Astrocyte (in vitro differentiated cells and primary cell): ENCODE results near the gene AGBL4. TPM values are rescaled to one million over a fixed set of nuclear protein-coding genes. Genes with fewer than 3 reads are reported as not detected.

ENCODE experiments used
- DNase-seq: peaks from one replicate; pipeline ENCODE4 v3.0.0-alpha.2; 2010; ENCODE audit warnings: low read depth
- FAIRE-seq: peaks from 2 replicates; lab custom pipeline; 2011; peaks lifted over from hg19 to GRCh38; lab: Jason Lieb, UNC
- H2AFZ ChIP-seq: 2 replicates; pipeline ENCODE4 v1.6.0; 2012; ENCODE audit warnings: low read depth, low read length, inconsistent platforms
- H3K27ac ChIP-seq: 2 replicates; pipeline ENCODE4 v1.5.1; 2011; ENCODE audit warnings: low read depth, low read length, inconsistent platforms
- H3K27me3 ChIP-seq: 2 replicates; pipeline ENCODE4 v1.6.0; 2011; ENCODE audit warnings: low read length, inconsistent platforms; ENCODE audit not compliant: insufficient read depth
- H3K36me3 ChIP-seq: 2 replicates; pipeline ENCODE4 v1.5.1; 2011; ENCODE audit warnings: low read length, inconsistent platforms; ENCODE audit not compliant: insufficient read depth
- H3K4me1 ChIP-seq: 2 replicates; pipeline ENCODE4 v1.5.1; 2011; ENCODE audit warnings: low read length, inconsistent platforms; ENCODE audit not compliant: insufficient read depth
- H3K4me2 ChIP-seq: 2 replicates; pipeline ENCODE4 v1.6.0; 2012; ENCODE audit warnings: low read length, inconsistent platforms
- H3K4me3 ChIP-seq: 2 replicates; pipeline ENCODE4 v1.5.1; 2011; ENCODE audit warnings: low read depth, mild to moderate bottlenecking, low read length, inconsistent platforms; ENCODE audit not compliant: insufficient read depth
- H3K79me2 ChIP-seq: 2 replicates; pipeline ENCODE4 v1.6.0; 2012; ENCODE audit warnings: mild to moderate bottlenecking, low read length, inconsistent platforms; ENCODE audit not compliant: insufficient read depth
- H3K9ac ChIP-seq: 2 replicates; pipeline ENCODE4 v1.6.0; 2012; ENCODE audit warnings: mild to moderate bottlenecking, low read length, inconsistent platforms
- H3K9me3 ChIP-seq: 2 replicates; pipeline ENCODE4 v1.5.1; 2012; ENCODE audit warnings: low read depth, mild to moderate bottlenecking, low read length, inconsistent platforms; ENCODE audit not compliant: insufficient read depth
- H4K20me1 ChIP-seq: 2 replicates; pipeline ENCODE4 v1.6.0; 2012; ENCODE audit warnings: low read length, inconsistent platforms; ENCODE audit not compliant: insufficient read depth
- H3K27ac Mint-ChIP-seq: one replicate; pipeline ENCODE4 v1.8.0; 2021; ENCODE audit warnings: mild to moderate bottlenecking, mixed read lengths; ENCODE audit not compliant: unreplicated experiment
- H3K27me3 Mint-ChIP-seq: one replicate; pipeline ENCODE4 v1.8.0; 2021; ENCODE audit warnings: low read depth, mixed read lengths; ENCODE audit not compliant: unreplicated experiment
- H3K36me3 Mint-ChIP-seq: one replicate; pipeline ENCODE4 v1.8.0; 2021; ENCODE audit warnings: low read depth, mixed read lengths; ENCODE audit not compliant: unreplicated experiment
- H3K4me1 Mint-ChIP-seq: one replicate; pipeline ENCODE4 v1.8.0; 2021; ENCODE audit warnings: low read depth, mixed read lengths; ENCODE audit not compliant: unreplicated experiment
- H3K4me3 Mint-ChIP-seq: one replicate; pipeline ENCODE4 v1.8.0; 2021; ENCODE audit warnings: mild to moderate bottlenecking, moderate library complexity, mixed read lengths; ENCODE audit not compliant: unreplicated experiment
- H3K9me3 Mint-ChIP-seq: one replicate; pipeline ENCODE4 v1.8.0; 2021; ENCODE audit warnings: mild to moderate bottlenecking, mixed read lengths; ENCODE audit not compliant: unreplicated experiment
- EZH2 ChIP-seq: IDR thresholded peaks from 2 replicates; pipeline ENCODE4 v1.6.1; 2012; ENCODE audit warnings: mild to moderate bottlenecking, low read length, inconsistent platforms; ENCODE audit not compliant: insufficient read depth
- total RNA-seq: library from RNA; stranded (reverse); gene quantifications from 2 replicates; pipeline ENCODE4 v1.2.1, GENCODE V29; 2021
- TF ChIP-seq, protein P1 (sequence below): IDR thresholded peaks from 2 replicates; pipeline ENCODE4 v1.5.1; 2011; ENCODE audit warnings: low read depth, mild to moderate bottlenecking, inconsistent platforms, low read length, moderate library complexity; ENCODE audit not compliant: insufficient read depth

Gene AGBL4
- total RNA-seq, 1 donor from 2014 or later: not detected

DNA sequence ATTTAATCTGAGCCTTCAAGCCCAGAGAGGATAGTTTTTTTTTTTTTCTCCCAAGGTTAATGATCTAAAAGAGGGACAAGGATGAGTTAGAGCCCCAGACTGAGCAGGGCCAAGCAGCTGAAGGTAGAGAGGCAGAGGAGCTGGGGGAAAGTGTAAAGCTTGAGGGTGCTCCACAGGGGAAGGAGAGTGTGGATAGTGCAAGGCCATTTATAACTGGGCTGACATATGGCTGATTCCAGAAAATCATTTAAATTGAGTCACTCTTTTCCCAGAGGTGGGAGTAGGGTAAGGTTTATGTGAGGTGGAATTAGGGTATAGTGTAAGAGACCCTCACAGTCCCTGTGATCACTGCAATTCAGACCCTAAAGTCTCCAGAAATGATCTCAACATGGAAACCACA is 1302.8 kb downstream of the AGBL4 start:
- Histone ChIP-seq H3K27ac (no peak overlapping the region), H2AFZ (no peak overlapping the region), H3K9ac (no peak overlapping the region), H3K79me2 (no peaks in the 10 kb centered on the region), H3K4me3 (no peak overlapping the region), H3K9me3 (no peaks in the 10 kb centered on the region), H4K20me1 (no peaks in the 10 kb centered on the region), H3K4me2 (no peak overlapping the region), H3K27me3 (no peaks in the 10 kb centered on the region), H3K36me3 (no peaks in the 10 kb centered on the region), H3K4me1 (no peaks in the 10 kb centered on the region)
- DNase-seq: no peak
- Mint-ChIP-seq H3K27me3 (peaks cover 4% of the 10 kb centered on the region), H3K36me3 (no peaks in the 10 kb centered on the region), H3K9me3 (no peaks in the 10 kb centered on the region), H3K27ac (no peak overlapping the region), H3K4me1 (no peaks in the 10 kb centered on the region), H3K4me3 (no peak overlapping the region)
- no peak for FAIRE-seq
- TF ChIP-seq, protein P1, sequence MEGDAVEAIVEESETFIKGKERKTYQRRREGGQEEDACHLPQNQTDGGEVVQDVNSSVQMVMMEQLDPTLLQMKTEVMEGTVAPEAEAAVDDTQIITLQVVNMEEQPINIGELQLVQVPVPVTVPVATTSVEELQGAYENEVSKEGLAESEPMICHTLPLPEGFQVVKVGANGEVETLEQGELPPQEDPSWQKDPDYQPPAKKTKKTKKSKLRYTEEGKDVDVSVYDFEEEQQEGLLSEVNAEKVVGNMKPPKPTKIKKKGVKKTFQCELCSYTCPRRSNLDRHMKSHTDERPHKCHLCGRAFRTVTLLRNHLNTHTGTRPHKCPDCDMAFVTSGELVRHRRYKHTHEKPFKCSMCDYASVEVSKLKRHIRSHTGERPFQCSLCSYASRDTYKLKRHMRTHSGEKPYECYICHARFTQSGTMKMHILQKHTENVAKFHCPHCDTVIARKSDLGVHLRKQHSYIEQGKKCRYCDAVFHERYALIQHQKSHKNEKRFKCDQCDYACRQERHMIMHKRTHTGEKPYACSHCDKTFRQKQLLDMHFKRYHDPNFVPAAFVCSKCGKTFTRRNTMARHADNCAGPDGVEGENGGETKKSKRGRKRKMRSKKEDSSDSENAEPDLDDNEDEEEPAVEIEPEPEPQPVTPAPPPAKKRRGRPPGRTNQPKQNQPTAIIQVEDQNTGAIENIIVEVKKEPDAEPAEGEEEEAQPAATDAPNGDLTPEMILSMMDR: no peak
- TF ChIP-seq EZH2: no peak

DNA sequence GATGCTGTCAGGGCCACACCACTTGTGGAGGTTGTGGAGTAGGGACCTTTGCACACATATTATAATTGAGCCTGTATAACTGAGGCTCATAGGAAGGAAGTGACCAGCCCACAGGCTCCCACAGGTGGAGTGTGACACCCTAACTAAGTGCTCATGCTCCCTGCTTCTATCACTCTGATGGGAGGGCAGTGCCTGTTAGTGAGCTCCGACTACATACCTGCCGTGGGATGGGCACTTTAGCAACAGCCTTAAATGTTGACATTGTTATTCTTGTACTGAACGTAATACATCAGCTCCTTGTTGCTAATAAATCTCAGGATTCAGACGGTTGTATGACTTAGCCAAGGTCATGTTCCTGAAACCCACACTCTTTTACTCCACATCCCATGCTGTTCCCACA is 1305.0 kb downstream of the AGBL4 start:
- Histone ChIP-seq H3K9ac (no peak overlapping the region), H3K36me3 (no peaks in the 10 kb centered on the region), H3K27ac (no peak overlapping the region), H3K4me2 (no peak overlapping the region), H3K79me2 (no peaks in the 10 kb centered on the region), H3K4me1 (no peaks in the 10 kb centered on the region), H3K9me3 (no peaks in the 10 kb centered on the region), H2AFZ (no peak overlapping the region), H4K20me1 (no peaks in the 10 kb centered on the region), H3K4me3 (no peak overlapping the region), H3K27me3 (no peaks in the 10 kb centered on the region)
- FAIRE-seq (no peak), DNase-seq (no peak)
- Mint-ChIP-seq H3K36me3 (no peaks in the 10 kb centered on the region), H3K4me1 (no peaks in the 10 kb centered on the region), H3K4me3 (no peak overlapping the region), H3K9me3 (no peaks in the 10 kb centered on the region), H3K27me3 (peaks cover 2% of the 10 kb centered on the region), H3K27ac (no peak overlapping the region)
- TF ChIP-seq, protein P1: no peak
- TF ChIP-seq EZH2: no peak

- Mint-ChIP-seq H3K27ac (no peak overlapping the region), H3K27me3 (peaks cover 2% of the 10 kb centered on the region), H3K36me3 (no peaks in the 10 kb centered on the region), H3K4me3 (no peak overlapping the region), H3K4me1 (no peaks in the 10 kb centered on the region), H3K9me3 (no peaks in the 10 kb centered on the region)
- Histone ChIP-seq H3K4me3 (no peak overlapping the region), H3K9ac (no peak overlapping the region), H3K9me3 (no peaks in the 10 kb centered on the region), H3K79me2 (no peaks in the 10 kb centered on the region), H3K27me3 (no peaks in the 10 kb centered on the region), H3K4me1 (no peaks in the 10 kb centered on the region), H4K20me1 (no peaks in the 10 kb centered on the region), H2AFZ (no peak overlapping the region), H3K36me3 (no peaks in the 10 kb centered on the region), H3K27ac (no peak overlapping the region), H3K4me2 (no peak overlapping the region)
- DNase-seq: no peak
- TF ChIP-seq, protein P1: no peak
- no peak for TF ChIP-seq EZH2
- no peak for FAIRE-seq
Measured at GRCh38 chr1:48718116-48718630, 1305.6 kb downstream of the AGBL4 start.
